Neuronal stem cell (in vitro differentiated cells): ENCODE results near the gene PIN1.

Source experiments
- DNase-seq: peaks from one replicate; pipeline ENCODE4 v3.0.0-alpha.2; 2013; ENCODE audit warnings: low spot score
- H2AFZ ChIP-seq: one replicate; pipeline ENCODE4 v1.6.1; 2013; ENCODE audit warnings: mild to moderate bottlenecking, low read length, inconsistent platforms
- H2AK5ac ChIP-seq: 2 replicates; pipeline ENCODE4 v1.6.1; 2013; ENCODE audit warnings: low read depth, mild to moderate bottlenecking, inconsistent platforms, low read length, moderate library complexity, mixed read lengths
- H2BK120ac ChIP-seq: 2 replicates; pipeline ENCODE4 v1.6.1; 2013; ENCODE audit warnings: low read depth, mild to moderate bottlenecking, inconsistent platforms, low read length, moderate library complexity, mixed read lengths
- H2BK12ac ChIP-seq: one replicate; pipeline ENCODE4 v1.6.1; 2013; ENCODE audit warnings: low read length, inconsistent platforms
- H2BK15ac ChIP-seq: 2 replicates; pipeline ENCODE4 v1.6.1; 2013; ENCODE audit warnings: mild to moderate bottlenecking, low read length, inconsistent platforms, mixed read lengths
- H2BK5ac ChIP-seq: one replicate; pipeline ENCODE4 v1.6.1; 2013; ENCODE audit warnings: inconsistent platforms, mild to moderate bottlenecking, low read length, moderate library complexity
- H3K14ac ChIP-seq: one replicate; pipeline ENCODE4 v1.6.1; 2013; ENCODE audit warnings: low read length, inconsistent platforms
- H3K18ac ChIP-seq: 2 replicates; pipeline ENCODE4 v1.6.1; 2013; ENCODE audit warnings: low read length, inconsistent platforms
- H3K23ac ChIP-seq: 2 replicates; pipeline ENCODE4 v1.6.1; 2013; ENCODE audit warnings: low read depth, mild to moderate bottlenecking, mixed read lengths, low read length, inconsistent platforms; ENCODE audit not compliant: poor library complexity
- H3K27ac ChIP-seq: replicated peaks from 3 replicates; pipeline ENCODE4 v1.5.1; 2013; ENCODE audit warnings: low read length, inconsistent platforms
- H3K27me3 ChIP-seq, 3 experiments: 2 replicates each; pipeline ENCODE4 v1.6.1; 2013; ENCODE audit warnings: low read length in 3 of 3, mild to moderate bottlenecking in 2 of 3, inconsistent platforms in 1 of 3, low read depth in 1 of 3, mixed read lengths in 1 of 3, moderate library complexity in 1 of 3; ENCODE audit not compliant: control insufficient read depth in 3 of 3, insufficient read depth in 3 of 3
- H3K36me3 ChIP-seq, 2 donors: replicated peaks in 1 of 2; 2 replicates each; pipeline ENCODE4 v1.6.1; 2013; ENCODE audit warnings: low read length in 2 of 2; ENCODE audit not compliant: control insufficient read depth in 2 of 2, insufficient read depth in 2 of 2
- H3K4ac ChIP-seq: 2 replicates; pipeline ENCODE4 v1.6.1; 2013; ENCODE audit warnings: inconsistent platforms, mild to moderate bottlenecking, low read length, moderate library complexity
- H3K4me1 ChIP-seq, 2 donors: 1 replicate in 1 of 2; 2 replicates in 1 of 2; pipeline ENCODE4 v1.6.1; 2013; ENCODE audit warnings: low read length in 2 of 2, low read depth in 1 of 2; ENCODE audit not compliant: control insufficient read depth in 2 of 2, insufficient read depth in 1 of 2
- H3K4me2 ChIP-seq: one replicate; pipeline ENCODE4 v1.6.1; 2013; ENCODE audit warnings: mild to moderate bottlenecking, low read length, inconsistent platforms; ENCODE audit not compliant: insufficient read depth, poor library complexity, severe bottlenecking
- H3K4me3 ChIP-seq, 2 donors: 2 replicates each; pipeline ENCODE4 v1.5.1; 2013; ENCODE audit warnings: low read length in 2 of 2, mild to moderate bottlenecking in 2 of 2, inconsistent platforms in 1 of 2, moderate library complexity in 1 of 2
- H3K79me1 ChIP-seq: one replicate; pipeline ENCODE4 v1.6.1; 2013; ENCODE audit warnings: low read depth, mild to moderate bottlenecking, inconsistent platforms, low read length, moderate library complexity
- H3K9ac ChIP-seq: one replicate; pipeline ENCODE4 v1.6.1; 2013; ENCODE audit warnings: mild to moderate bottlenecking, low read depth, low read length, inconsistent platforms; ENCODE audit not compliant: poor library complexity
- H3K9me3 ChIP-seq, 2 donors: replicated peaks in 1 of 2; 2 replicates each; pipeline versions ENCODE3 to v1.6.1; 2013; ENCODE audit warnings: low read length in 2 of 2, mild to moderate bottlenecking in 2 of 2, inconsistent platforms in 1 of 2, low read depth in 1 of 2, mixed read lengths in 1 of 2, moderate library complexity in 1 of 2; ENCODE audit not compliant: control insufficient read depth in 2 of 2, insufficient read depth in 1 of 2
- H4K8ac ChIP-seq: one replicate; pipeline ENCODE4 v1.6.1; 2013; ENCODE audit warnings: low read depth, mild to moderate bottlenecking, inconsistent platforms, low read length, moderate library complexity
- H4K91ac ChIP-seq: one replicate; pipeline ENCODE4 v1.6.1; 2013; ENCODE audit warnings: low read length, low read depth, mild to moderate bottlenecking, inconsistent platforms; ENCODE audit not compliant: poor library complexity
- WGBS, 2 donors: extraction: QIAGEN DNeasy Blood & Tissue Kit; methylation state at CpG; one replicate each; pipeline ENCODE4 v1.1.7; 2013; ENCODE audit warnings: missing lambda C conversion rate in 2 of 2, mixed read lengths in 1 of 2; ENCODE audit not compliant: insufficient read length in 2 of 2, insufficient replicate concordance in 1 of 2; ENCODE audit errors: extremely low coverage in 2 of 2; 5-methylcytosine and 5-hydroxymethylcytosine counted together

The PIN1 gene

GRCh38 chr19:9849791-9850190 lies 14.7 kb downstream of the PIN1 start:
- Histone ChIP-seq H3K9ac (no peak overlapping the region), H3K18ac (no peak overlapping the region), H3K27ac (no peak overlapping the region), H2BK12ac (no peak overlapping the region), H3K9me3 (no peaks in the 10 kb centered on the region), H3K4me1 (peaks cover 0 to 9% of the 10 kb centered on the region in 2 donors), H3K4me3 (no peak overlapping the region), H2BK120ac (no peak overlapping the region), H3K27me3 (no peaks in the 10 kb centered on the region), H2BK15ac (no peak overlapping the region), H3K23ac (peak overlapping the region; percentile 1), H2AK5ac (no peak overlapping the region), H4K91ac (no peak overlapping the region), H3K4ac (no peak overlapping the region), H3K14ac (no peak overlapping the region), H3K4me2 (no peak overlapping the region), H4K8ac (no peak overlapping the region), H3K36me3 (peaks cover 21 to 59% of the 10 kb centered on the region in 2 donors), H2AFZ (no peak overlapping the region), H2BK5ac (no peak overlapping the region), H3K79me1 (peaks cover 2% of the 10 kb centered on the region)
- no peak for DNase-seq
- no CpG with 5 or more reads among the region's 7 CpGs for WGBS, 2 donors

GRCh38 chr19:9850235-9850959 lies 15.3 kb downstream of the PIN1 start:
- Histone ChIP-seq H2AFZ (no peak overlapping the region), H4K91ac (no peak overlapping the region), H4K8ac (no peak overlapping the region), H3K9me3 (no peaks in the 10 kb centered on the region), H3K4me3 (no peak overlapping the region), H2BK120ac (no peak overlapping the region), H2BK15ac (no peak overlapping the region), H2AK5ac (no peak overlapping the region), H3K9ac (no peak overlapping the region), H3K4me2 (no peak overlapping the region), H3K14ac (no peak overlapping the region), H3K4me1 (peaks cover 0 to 9% of the 10 kb centered on the region in 2 donors), H3K23ac (peak overlapping the region; percentile 1), H3K4ac (no peak overlapping the region), H2BK5ac (no peak overlapping the region), H3K27me3 (no peaks in the 10 kb centered on the region), H3K79me1 (peaks cover 2% of the 10 kb centered on the region), H2BK12ac (no peak overlapping the region), H3K27ac (no peak overlapping the region), H3K36me3 (peaks cover 18 to 53% of the 10 kb centered on the region in 2 donors), H3K18ac (peak overlapping the region; percentile 7)
- no CpG with 5 or more reads among the region's 19 CpGs for WGBS, 2 donors
- no peak for DNase-seq

- no peak overlapping the region for H2BK12ac ChIP-seq
- H3K23ac ChIP-seq, result peak overlapping the region; percentile 1
- no peak overlapping the region for H3K27ac ChIP-seq
- no peak overlapping the region for H2BK5ac ChIP-seq
- DNase-seq, result no peak
- no peak overlapping the region for H2AK5ac ChIP-seq
- no peak overlapping the region for H3K14ac ChIP-seq
- no peaks in the 10 kb centered on the region for H3K79me1 ChIP-seq
- H2BK15ac ChIP-seq, result no peak overlapping the region
- no peak overlapping the region for H3K4me2 ChIP-seq
- H3K18ac ChIP-seq, result no peak overlapping the region
- no peak overlapping the region for H3K9ac ChIP-seq
- peaks cover 0 to 1% of the 10 kb centered on the region in 2 donors for H3K9me3 ChIP-seq
- H3K4ac ChIP-seq, result no peak overlapping the region
- no peak overlapping the region for H2BK120ac ChIP-seq
- no CpG with 5 or more reads among the region's 38 CpGs for WGBS, 2 donors
- no peak overlapping the region for H4K91ac ChIP-seq
- H3K27me3 ChIP-seq, result no peaks in the 10 kb centered on the region
- H2AFZ ChIP-seq, result no peak overlapping the region
- no peak overlapping the region for H4K8ac ChIP-seq
- no peak overlapping the region for H3K4me3 ChIP-seq
- H3K4me1 ChIP-seq, result peaks cover 0 to 9% of the 10 kb centered on the region in 2 donors
- peaks cover 4 to 17% of the 10 kb centered on the region in 2 donors for H3K36me3 ChIP-seq
These were observed 19.2 kb downstream of the PIN1 start for GRCh38 chr19:9854282-9854846.

GRCh38 chr19:9856609-9857008 lies 21.5 kb downstream of the PIN1 start:
- Histone ChIP-seq H3K4me1 (no peaks in the 10 kb centered on the region), H4K8ac (no peak overlapping the region), H3K27me3 (no peaks in the 10 kb centered on the region), H2AFZ (no peak overlapping the region), H3K18ac (no peak overlapping the region), H3K14ac (no peak overlapping the region), H3K4me3 (no peak overlapping the region), H3K23ac (no peak overlapping the region), H2BK120ac (no peak overlapping the region), H2BK5ac (no peak overlapping the region), H3K79me1 (no peaks in the 10 kb centered on the region), H3K36me3 (peaks cover 0 to 3% of the 10 kb centered on the region in 2 donors), H3K9me3 (peaks cover 0 to 1% of the 10 kb centered on the region in 2 donors), H2AK5ac (no peak overlapping the region), H3K4me2 (no peak overlapping the region), H2BK15ac (no peak overlapping the region), H3K9ac (no peak overlapping the region), H3K4ac (no peak overlapping the region), H3K27ac (no peak overlapping the region), H2BK12ac (no peak overlapping the region), H4K91ac (no peak overlapping the region)
- WGBS, 2 donors, result no CpG with 5 or more reads among the region's 9 CpGs
- DNase-seq, result no peak
